ENCODE data around the gene ZNF208.
"Not testable (repeated sequence)": the region's sequence is repeated elsewhere in the genome, so short reads cannot be mapped to it uniquely, and the experiment has no call there.

The ZNF208 gene

DNA sequence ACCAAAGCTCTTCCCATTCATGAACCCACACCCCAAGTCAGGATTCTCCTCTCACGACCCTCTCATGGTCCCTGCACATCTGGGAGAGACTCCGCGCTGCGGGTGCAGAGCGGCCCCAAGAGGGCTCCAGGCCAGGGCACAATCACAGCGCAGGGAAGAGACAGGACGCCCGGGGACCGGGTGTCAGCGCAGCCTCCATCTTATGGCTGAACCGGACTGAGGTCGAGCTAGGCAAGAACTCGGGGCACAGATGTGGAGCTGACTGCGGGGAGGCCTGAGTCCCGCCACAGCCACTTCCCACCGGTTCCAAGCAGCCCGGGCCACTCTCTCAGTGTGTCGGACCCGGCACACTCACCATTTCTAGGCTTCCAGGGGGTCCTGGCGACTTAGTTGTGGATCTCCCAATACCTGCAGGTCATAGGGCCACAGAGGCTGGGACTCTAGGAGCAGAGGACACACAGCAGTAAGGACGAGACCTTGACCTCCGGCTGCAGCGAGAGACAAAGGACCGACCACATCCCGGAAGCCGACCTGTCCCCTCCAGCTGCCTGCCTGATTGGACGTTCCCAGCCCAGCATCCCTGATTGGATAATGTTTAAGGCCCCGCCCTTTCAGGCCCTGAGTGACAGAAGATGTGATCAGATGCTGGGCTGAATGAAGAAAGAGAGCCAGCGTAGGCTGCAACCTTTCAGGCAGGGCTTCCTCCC lies at the start of gene ZNF208:
ZNF208 (minus strand) TSS at position 507 of the 707 bp plus-strand sequence; CDS start at position 358, 149 bp downstream.
- DNase-seq = peak; percentile 36 to 45

- DNase-seq = no peak
Observed at GRCh38 chr19:22052644-22053013, 41.9 kb upstream of the ZNF208 start.

DNA sequence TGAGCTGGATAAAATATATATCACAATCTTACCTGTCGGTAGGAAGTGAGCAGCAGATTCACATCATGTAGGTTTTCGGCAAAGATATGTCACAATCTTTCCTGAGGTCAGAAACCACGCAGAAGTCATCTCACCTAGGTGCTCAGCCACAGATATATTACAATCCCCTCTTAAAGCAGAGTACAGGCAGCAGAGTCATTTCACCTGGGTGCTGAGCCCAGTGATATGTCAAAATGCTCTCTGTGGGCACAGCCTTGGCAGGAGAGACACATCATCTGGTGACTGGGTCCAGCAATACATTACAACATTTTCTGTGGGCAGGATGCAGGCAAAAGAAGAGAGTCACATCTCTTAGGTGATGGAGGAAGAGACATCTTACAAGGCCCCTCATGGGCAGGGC lies 30.4 kb upstream of the ZNF208 start:
- DNase-seq = not testable (repeated sequence)

DNA sequence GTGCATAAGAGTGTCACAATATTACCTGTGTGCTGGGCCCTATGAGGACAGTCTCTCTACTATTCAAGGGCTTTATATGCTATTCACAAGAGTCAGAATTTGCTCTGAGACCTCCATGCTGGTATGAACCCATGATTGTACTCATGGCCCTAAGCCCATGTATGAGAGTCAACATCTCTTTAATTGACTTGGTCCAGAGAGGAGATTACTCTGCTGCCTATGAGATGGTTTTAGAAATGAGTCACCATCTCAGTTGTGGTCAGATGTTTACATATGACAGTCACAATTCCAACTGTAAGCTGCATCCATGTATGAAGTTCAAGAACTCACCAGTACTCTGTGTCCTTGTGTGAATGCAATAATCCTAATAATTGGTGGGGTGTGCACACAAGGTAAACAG lies 19.9 kb upstream of the ZNF208 start:
- no peak for DNase-seq

DNA sequence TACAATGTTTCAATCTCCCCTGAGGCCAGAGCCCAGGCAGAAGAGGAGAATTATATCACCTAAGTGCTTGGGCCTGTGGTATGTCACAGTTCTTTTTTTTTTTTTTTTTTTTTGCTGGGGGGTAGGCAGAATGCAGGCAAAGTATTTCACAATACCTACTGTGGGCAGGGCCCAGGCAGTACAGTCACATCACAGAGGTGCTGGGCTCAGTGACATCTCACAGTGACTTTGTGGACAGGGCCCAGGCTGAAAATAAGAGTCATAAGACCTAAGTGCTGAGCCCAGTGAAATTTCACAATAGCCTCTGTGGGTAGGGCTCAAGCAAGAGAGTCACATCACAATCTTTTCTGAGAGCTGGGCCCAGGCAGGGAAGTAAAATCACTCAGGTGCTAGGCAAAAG lies 15.9 kb upstream of the ZNF208 start:
- DNase-seq = no peak

GRCh38 chr19:22025539-22025938 lies 14.8 kb upstream of the ZNF208 start:
- DNase-seq = not testable (repeated sequence)

GRCh38 chr19:21970466-21970865 lies 40.3 kb downstream of the ZNF208 start:
- DNase-seq = no peak

- DNase-seq = no peak
Observed at GRCh38 chr19:21947775-21948174, 63.0 kb downstream of the ZNF208 start.

GRCh38 chr19:21940684-21941083 lies 70.1 kb downstream of the ZNF208 start:
- DNase-seq = no peak

- no peak for DNase-seq
Observed at GRCh38 chr19:21934593-21934992, 76.2 kb downstream of the ZNF208 start.

DNA sequence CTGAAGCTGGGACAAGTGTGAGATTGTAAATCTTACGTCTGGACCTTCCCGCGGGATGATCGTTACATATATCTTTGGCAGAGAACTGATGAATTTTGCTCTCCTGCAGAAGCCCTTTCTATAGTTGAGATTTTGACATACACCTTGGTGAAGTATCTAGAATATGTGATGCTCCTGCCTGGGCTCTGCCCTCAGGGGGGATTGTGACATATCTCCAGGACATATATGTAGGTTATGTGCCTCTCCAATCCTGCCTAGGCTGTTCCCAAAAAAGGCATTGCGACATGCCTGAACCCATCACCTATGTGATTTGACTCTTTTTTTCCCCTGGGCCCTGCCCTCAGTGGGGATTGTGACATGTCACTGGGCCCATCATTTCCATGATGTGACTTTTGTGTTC lies 76.6 kb downstream of the ZNF208 start:
- no peak for DNase-seq

- DNase-seq = no peak
Observed at GRCh38 chr19:21922276-21922675, 88.5 kb downstream of the ZNF208 start.

- DNase-seq = no peak
Observed at GRCh38 chr19:21921691-21922180, 89.0 kb downstream of the ZNF208 start.

DNA sequence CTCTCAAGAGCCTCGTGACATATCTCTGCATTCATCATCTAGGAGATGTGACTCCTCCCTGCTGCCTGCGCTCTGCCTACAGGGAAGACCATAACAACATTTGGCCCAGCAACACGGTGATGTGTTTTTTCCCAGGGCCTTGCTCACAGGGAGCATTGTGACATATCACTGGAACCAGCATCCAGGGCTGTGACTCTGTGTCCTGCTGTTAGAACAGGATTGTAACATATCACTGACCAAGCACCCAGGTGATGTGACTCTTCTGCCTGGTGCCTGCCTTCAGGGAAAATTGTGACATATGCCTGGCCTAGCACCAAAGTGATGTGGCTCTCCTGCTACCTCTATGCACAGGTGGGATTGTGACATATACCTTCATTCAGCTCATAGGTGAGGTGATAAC lies 95.3 kb downstream of the ZNF208 start:
- DNase-seq = no peak

GRCh38 chr19:21912654-21913053 lies 98.1 kb downstream of the ZNF208 start:
- no peak for DNase-seq

GRCh38 chr19:21910318-21910717 lies 100.4 kb downstream of the ZNF208 start:
- DNase-seq = no peak

DNA sequence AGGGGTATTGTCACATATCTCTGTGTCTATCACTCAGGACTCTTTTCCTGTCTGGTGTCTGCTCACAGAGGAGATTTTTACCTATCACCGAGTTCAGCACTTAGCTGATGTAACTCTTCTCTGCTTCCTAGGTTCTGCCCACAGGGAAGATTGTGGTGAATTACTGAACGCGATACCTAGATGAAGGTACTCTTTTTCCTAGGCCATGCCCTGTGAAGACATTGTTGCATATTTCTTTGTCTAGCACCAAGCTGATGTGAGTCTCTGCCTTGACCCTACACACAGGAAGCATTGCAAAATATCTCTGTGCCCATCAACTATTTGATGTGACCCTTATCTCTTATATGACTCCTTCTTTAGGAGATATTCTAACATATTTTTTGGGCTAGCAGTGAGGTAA lies 102.7 kb downstream of the ZNF208 start:
- DNase-seq = no peak

- no peak for DNase-seq
Observed at GRCh38 chr19:21907516-21907915, 103.2 kb downstream of the ZNF208 start.

DNA sequence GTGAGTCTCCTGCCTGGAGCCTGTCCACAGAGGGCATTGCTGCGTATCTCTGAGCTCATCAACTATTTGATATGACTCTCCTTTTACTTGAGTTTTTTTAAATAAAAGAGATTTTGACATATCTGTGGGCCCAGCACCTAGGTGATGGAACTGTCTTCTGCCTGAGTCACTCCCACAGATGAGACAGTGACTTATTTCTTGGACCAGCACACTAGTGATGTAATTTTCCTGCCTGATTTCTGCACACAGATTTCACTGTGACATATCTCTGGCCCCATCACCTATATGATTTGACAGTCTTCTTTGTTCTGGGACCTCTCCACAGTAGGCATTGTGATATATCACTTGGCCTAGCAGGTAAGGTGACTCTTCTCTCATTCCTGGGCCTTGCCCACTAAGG lies 108.2 kb downstream of the ZNF208 start:
- DNase-seq = no peak

- no peak for DNase-seq
Observed at GRCh38 chr19:21901861-21902260, 108.9 kb downstream of the ZNF208 start.

DNA sequence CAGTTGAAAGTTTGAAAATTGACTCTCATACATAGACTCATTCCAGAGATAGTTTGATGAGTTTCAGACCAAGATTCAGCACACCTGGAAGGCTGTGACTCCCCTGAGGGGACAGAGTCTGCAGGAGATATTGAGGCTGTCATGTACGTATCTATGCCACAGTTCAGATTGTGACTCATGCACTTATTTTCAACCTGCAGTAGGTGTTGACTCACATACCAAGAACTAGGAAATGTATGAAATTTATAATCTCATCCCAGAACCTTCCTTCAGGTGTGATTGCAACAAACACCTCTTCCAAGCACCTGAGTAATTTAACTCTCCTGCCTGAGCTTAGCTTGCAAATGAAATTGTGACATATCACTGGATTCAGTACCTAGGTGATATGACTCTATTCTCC lies 110.3 kb downstream of the ZNF208 start:
- no peak for DNase-seq

- DNase-seq = no peak
Observed at GRCh38 chr19:21891086-21891485, 119.7 kb downstream of the ZNF208 start.

- peak; percentile 47 to 60 for DNase-seq
Observed at GRCh38 chr19:21890017-21890416, 120.7 kb downstream of the ZNF208 start.

DNA sequence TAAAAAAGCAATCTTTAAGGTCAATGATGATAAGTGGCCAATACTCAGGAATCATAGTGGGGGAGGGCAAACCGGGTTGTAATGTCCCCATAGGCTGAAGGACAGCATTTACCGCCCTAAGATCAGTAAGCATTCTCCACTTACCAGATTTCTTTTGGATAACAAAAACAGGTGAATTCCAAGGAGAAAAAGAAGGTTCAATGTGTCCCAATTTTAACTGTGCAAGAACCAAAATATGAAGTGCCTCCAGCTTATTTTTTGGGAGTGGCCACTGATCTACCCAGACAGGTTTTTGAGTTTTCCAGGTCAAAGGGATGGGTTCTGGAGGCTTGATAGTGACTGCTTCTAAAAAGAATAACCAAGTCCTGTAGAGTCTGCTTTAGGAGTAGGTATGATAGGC lies 125.2 kb downstream of the ZNF208 start:
- not testable (repeated sequence) for DNase-seq

GRCh38 chr19:21884786-21885185 lies 126.0 kb downstream of the ZNF208 start:
- DNase-seq = not testable (repeated sequence)

All from activated T-cell treated with anti-CD3 and anti-CD28 coated beads, Interleukin-2, amount 50 U/mL, for 48 hours (primary cell).